ENCODE data around the gene UCN.
A peak's percentile ranks its signal among the peaks of the same experiment; 100 is the strongest.
"Not testable (repeated sequence)": the region's sequence is repeated elsewhere in the genome, so short reads cannot be mapped to it uniquely, and the experiment has no call there.

The UCN gene

DNA sequence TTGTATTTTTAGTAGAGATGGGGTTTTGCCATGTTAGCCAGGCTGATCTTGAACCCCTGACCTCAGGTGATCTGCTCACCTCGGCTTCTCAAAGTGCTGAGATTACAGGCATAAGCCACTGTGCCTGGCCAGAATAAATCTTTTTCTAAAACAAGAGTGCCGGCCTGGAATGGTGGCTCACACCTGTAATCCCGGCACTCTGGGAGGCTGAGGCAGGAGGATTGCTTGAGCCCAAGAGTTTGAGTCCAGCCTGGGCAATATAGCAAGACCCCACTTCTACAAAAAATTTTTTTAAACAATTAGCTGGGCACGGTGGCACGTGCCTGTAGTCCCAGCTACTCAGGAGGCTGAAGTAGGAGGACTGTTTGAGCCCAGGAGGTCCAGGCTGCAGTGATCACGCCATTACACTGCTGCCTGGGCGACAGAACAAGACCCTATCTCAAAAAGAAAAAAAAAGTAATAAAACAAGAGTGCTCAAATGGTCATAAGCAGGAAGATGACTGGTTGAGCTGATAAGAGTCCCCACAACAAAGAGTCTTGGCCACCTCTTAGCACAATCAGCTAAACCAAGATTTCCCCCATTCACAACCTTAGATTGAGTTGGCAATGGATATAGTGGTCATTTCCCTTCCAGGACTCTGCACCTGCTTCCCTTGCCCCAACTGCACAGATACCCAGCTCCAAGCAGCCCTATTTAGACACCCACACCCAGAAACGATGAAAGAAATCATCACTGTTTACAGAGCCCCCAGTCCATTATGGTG, 5.8 kb upstream of the UCN start:
- no peak for DNase-seq

DNA sequence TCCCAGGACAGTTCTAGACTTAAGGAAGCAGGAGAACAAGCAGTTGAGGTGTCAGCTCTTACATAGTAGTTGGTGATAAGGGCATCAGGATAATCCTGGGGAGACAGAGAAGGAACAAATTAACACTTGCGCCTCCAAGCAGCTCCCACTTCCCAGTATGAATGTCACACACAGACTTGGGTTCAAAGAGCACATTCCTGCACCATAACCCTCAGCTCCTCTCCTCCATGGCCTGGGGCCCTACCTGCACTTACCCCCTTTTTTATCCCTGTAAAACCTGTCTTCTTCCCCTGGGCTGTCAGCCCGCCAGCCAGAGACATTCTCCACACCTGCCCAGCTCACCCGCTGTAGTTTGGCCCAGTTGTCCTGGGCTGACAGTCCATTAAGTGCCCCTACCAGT, 3.9 kb upstream of the UCN start:
- no peak for DNase-seq

DNA sequence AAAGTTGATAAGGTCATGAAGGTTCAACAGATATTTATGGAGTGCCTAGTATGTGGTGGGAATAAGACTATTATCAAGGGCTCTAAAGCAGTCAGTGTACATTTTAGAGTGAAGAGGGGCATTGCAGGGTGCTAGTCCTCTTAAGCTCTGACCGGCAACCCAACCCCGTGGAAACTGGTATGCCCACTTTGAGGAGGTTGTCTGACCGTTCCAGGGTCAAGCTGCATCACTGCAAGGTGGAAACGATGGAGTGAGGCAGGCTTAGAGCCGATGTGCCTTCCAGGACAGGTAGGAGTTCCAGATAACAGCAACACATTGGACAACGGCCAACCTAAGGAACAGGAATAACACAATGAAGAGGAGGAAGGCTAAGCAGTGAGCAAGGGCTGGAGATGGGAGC, 1.4 kb upstream of the UCN start:
- no peak for DNase-seq

DNA sequence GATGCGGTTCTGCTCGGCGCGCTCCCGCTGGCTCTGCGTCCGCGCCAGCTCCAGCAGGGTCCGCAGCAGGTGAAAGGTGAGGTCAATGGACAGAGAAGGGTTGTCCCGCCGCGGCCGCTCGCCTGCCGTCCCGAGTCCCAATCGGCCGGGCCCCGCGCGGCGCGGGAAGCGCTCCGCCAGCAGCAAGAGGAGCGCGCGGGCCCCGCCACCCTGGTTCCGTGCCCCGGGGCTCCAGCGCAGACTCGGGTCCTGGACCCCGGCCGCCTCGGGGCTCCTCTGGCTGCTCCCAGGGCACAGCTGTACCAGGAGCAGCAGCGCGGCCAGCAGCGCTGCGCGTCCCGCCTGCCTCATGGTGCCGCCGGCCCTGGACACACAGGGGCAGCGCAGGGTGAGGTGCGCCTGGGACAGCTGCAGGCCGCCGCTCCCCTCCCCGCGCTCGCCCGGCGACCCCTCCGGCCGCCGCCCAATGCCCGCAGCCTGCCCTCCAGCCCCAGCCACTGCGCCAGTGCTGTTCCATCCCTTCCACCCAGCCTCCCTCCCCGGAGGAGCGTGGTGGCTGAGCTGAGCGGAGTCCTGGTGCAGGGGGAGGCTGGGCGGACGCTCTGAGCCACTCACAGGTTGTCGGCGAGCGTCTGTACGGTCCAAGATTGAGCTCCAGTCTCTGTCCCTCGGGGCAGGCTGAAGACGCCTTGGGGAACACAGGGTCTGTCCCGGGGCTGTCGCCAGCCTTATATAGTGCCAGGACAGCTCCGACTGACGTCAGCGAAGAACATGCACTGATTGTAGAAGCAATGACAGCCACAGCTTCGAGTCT, 493 bp downstream of the UCN start:
- no peak for DNase-seq

DNA sequence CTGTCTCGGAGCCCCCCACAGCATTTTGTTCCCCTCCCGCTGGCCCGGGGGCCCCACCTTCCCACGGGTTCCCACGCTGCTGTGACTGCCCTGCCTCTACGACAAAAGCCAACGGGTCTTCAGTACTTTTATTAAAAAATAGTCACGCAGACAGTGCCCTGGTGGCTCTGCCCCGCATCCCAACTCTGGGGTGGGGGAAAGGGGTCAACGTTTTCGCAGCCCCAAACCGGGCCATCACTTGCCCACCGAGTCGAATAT, 1.0 kb downstream of the UCN start:
- no peak for DNase-seq

DNA sequence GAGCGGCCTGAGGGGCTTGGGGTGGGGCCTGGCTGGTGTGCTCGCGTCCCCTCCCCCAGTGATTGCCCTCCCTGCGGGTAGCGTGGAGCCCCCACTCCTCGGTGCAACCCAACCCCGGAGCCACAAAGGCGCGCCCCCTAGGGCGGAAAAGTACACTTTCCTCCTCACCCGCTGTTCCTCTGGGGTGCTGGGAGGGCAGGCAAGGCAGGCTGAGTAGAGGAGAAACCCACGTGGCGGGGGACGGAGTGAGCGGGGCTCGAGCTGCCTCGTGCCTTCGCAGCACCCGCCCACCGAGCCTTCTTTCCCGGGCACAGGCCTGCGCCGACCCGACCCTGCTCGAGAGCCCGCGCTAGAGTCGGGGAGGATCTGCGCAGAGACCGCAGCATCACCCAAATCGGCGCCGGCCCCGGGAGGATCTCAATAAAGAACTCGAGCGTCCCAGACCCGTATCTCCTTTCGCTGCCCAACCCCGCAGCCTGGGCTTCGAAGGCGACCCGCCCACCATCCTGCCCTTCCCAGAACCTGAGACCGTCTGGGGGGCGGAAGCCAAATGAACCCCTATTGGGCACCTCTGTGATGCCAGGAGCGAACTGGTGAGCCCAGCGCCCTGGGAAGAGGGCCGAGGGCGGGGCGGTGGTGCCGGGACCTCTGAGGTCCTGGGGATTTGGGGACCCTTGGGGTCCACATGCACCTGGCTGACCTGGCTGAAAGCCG, 1.5 kb downstream of the UCN start:
- DNase-seq, result peak; percentile 30

DNA sequence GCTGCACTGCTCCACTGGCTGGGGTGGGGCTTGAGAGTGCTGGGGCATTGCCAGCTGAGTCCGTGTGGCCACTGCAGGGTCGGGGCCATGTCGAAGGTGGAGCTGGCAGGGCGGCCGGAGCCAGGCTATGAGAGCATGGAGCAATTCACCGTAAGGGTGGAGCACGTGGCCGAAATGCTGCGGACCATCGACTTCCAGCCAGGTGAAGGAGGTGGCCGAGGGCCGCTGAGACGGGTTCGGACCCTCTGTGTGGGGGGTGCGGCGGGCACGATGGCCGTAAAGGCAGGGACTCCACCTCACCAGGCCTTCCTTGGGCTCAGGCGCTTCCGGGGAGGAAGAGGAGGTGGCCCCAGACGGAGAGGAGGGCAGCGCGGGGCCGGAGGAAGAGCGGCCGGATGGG, 2.1 kb downstream of the UCN start:
- DNase-seq, result no peak

DNA sequence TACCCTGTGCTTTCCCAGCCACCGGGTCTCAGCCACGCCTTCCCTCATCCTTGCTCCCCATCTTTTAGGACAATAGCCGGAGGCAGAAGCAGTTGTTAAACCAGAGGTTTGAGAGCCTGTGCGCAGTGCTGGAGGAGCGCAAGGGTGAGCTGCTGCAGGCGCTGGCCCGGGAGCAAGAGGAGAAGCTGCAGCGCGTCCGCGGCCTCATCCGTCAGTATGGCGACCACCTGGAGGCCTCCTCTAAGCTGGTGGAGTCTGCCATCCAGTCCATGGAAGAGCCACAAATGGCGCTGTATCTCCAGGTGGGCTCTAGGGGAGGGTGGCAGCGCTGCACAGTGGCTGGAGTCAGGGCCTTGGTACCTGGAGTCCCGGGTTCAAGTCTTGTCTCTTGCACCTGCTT, 2.7 kb downstream of the UCN start:
- DNase-seq, result no peak

DNA sequence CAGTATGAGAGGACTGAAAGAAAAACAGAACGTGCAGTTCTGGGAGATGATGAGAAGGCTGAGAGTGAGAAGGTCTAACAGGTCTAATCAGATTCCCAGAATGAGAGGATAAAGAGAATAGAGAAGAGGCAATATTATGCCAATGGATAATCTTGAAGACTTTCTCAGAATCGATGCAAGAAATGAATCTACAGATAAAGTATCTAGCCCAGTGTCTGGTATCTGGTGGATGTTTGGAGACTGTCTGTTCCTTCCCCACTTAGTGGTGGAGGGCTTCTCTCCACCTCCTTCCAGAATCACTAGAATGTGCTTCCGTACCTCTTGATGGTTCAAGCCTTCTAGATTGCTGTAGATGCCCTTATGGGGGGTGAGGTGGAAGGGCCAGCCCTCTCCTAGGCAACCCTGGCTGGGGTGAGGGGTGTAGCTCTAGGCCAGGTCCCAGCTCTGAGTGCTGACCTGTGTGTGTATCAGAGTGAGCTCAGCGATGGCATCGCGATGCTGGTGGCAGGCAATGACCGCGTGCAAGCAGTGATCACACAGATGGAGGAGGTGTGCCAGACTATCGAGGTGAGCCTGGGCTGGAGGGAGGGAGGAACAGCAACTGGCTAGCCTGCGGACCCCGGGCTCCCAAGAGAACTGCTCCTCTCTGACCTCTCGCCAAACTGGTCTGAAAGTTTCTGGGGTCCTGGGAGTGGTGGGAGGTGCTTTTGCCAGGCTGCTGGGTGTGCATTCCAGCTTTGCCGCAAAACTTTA, 3.6 kb downstream of the UCN start:
- DNase-seq, result no peak

DNA sequence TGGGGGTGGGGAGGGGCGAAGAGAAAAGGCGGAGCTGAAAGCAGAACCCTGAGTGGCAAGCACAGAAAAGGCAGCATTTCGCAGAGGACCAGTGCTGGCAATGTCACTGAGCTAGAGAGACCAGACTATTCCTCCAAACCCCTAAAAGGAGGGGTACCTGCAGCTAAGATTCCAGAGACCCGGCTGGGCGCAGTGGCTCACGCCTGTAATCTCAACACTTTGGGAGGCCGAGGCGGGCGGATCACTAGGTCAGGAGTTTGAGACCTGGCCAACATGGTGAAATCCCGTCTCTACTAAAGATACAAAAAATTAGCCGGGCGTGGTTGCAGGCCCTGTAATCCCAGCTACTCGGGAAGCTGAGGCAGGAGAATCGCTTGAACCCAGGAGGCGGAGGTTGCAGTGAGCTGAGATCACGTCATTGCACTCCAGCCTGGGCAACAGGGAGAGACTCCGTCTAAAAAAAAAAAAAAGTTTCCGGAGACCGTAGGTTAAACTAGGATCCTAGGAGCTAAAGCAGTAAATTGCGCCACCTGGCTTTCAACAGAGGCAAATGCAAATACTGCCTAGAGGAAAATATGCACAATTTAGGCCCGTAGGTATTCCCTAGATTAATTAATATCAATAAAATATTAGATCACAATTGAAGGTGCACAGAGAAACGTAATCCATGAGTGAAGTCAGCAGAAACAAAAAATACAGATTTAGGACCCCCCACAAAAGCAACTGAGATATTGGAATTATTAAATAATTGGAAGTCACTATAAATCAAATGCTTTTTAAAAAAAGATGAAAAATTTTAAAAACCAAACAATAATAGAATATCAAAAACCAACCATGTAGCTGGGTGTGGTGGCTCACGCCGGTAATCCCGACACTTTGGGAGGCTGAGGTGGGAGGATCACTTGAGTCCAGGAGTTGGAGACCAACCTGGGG, 4.9 kb downstream of the UCN start:
- peak; percentile 63 for DNase-seq

DNA sequence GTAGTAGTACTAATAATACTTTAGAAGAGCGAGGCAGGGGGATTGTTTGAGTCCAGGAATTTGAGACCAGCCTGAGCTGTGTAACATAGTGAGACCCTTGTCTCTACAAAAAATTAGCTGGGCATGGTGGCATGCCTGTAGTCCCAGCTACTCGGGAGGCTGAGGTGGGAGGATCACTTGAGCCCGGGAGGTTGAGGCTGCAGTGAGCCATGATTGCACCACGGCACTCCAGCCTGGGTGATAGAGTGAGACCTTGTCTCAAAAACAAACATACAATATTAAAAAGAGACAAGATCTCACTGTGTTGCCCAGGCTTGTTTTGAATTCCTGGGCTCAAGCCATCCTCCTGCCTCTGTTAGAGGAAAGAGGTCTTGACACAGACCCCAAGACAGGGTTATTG, 7.6 kb downstream of the UCN start:
- not testable (repeated sequence) for DNase-seq

DNA sequence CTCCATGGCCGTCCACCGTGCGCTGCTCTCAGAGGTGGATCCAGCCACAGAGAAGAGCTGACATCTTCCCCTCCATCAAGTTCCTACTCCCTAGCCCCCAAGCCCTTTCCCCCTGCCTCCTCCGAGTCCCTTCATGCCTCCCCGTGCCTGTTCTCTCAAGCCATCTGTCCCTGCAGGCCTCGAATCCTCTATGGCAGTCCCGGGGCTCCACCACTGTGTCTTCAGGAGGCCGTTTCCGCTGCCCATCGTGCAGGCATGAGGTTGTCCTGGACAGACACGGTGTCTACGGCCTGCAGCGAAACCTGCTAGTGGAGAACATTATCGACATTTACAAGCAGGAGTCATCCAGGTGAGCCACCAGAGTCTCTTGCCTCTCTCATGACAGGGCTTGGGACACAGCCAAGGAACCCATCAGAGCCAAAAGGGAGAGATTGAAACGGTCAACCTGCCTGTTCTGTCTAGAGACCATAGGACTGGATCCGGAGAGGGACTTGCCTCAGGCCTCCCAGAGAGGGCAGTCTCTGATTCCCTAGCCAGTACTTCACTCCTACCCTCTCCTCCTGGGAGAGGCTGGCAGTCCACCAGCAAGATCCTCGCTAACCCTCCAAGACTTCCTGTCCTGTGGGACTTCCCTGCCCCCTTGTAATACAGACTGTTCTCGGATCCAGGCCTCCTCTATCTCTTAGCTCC, 9.7 kb downstream of the UCN start:
- DNase-seq, result no peak

DNA sequence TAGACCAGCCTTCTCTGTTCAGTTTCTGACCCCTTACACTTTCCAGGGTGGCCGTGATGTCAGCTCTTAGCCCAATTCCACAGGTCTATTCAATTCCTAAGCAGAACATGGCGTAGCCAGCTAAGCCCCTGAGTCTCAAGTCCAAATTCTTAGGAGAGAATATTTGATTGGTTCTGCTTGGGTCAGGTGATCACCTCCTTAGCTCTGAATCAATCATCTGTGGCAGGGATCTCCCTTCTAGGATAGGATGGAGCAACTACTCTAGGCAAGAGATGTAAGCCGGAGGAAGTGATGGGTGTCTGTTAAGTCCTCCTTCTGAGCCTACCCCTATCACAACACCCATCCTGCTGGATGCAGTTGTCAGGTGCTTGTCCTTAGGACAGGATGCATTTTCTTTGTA, 11.1 kb downstream of the UCN start:
- DNase-seq, result no peak

DNA sequence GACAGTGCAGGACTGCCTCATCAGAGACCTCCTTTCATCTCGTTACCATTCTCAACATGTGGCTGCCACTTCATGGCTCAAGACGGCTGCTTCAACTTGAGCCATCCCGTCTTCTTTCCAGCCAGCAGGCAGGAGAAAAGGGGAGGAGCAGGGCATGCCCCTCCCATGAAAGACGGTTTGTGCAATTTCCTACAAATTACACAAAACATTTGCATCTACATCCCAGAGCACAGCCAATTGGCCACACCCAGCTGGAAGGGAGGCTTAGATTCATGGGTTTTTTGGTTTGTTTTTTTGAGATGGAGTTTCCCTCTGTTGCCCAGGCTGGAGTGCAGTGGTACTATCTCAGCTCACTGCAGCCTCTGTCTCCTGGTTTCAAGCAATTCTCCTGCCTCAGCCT, 11.8 kb downstream of the UCN start:
- DNase-seq, result no peak

DNA sequence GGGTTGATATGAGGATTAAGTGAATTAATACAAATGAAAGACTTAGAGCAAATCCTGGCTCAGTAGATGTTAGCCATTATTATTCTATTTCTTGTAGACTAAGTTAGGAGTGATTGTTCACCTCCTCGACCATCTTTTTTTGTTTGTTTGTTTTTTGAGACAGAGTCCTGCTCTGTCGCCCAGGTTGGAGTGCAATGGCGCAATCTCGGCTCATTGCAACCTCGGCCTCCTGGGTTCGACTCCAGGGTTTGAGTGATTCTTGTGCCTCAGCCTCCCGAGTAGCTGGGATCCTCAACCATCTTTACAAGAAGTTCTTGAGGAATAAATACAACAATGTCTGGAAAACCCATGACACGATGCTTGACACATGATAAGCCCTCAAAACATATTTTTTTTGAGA, 13.3 kb downstream of the UCN start:
- no peak for DNase-seq

DNA sequence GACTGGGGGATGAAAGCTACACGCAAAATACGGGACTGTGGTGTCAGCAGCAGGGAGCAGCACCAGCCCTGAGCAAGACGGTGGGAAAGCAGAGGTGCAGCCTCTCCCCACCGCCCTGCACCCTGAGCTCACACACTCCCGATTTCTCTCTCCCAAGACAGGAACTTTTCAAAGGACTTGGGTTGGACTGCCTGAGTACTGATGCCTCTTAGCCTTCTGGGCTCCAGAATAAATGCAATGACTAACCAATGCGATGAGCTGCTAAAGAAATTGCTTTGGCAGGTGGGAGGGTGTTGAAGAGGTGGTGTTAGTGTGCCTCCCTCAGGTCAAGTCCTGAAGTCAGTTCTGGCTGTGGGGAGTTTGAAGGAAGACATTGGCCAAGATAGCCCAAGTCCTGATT, 16.4 kb downstream of the UCN start:
- DNase-seq, result no peak

DNA sequence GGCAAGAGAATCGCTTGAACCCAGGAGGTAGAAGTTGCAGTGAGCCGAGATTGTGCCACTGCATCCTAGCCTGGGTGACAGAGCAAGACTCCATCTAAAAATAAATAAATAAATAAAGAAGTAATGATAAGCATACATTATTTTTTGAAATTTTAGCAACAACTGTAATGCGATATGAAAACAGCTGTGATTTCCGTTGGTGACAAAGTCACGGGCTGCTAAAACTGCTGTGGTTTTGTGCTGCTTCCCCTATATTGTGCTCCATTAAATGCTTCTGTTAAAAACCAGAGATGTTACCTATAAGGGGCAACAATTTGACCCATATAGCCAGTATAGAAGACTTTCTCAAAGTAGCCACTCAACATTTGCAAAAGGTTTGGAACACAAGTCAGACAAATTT, 17.7 kb downstream of the UCN start:
- DNase-seq, result no peak

DNA sequence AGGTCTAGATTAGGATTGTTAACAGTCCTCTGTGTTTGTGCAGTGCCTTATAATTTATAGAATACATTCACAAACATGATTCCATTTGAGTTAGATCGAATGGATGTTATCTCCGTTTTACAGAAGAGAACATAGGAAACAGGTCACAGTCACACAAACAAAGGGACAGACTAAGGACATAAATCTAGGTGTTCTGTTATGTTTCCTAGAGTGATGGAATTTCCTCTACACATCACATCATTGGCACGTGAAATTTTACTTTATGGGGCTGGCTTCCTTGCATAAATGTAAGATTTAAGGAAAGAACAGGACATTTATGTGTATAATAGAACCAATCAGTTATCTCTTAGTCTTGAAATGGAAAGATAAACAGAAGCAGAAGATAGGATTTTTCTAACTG, 19.6 kb downstream of the UCN start:
- no peak for DNase-seq

DNA sequence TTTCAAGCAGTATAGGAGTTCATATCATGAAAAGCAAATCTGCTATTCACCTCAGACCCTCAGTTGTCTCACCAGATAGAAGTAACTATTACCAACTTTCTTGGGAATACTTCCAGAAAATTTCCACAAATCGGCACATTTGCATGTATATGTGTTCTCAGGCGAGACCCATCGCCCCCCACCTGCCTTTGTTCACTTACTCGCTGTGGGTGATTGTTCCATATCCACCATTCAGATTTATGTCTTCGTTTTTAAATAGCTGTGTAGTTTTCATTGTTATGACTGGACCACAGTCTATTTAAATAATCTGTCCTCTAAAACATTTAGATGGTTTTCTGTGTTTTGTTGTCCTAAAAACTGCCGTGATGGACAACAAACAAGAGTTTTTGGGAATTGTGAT, 22.8 kb downstream of the UCN start:
- DNase-seq, result no peak

DNA sequence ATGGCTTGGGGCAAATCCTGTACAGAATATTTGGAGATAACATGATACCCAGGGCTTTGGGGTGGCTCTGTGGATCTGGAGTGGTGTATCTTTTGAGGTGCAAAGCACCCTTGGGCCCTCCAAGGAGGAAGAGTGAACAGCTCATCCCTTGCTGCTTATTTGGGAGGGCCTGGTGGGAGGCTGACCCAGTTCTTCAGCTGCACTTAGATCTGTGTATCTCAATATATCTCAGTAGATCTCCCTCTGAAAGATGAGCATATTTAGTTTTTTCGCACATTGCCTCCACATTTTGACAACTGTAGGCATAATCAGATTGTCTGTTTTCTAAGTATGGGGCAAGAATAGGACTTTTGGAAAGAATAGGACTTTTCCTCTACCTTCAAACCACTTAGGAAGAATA, 23.2 kb downstream of the UCN start:
- no peak for DNase-seq

DNA sequence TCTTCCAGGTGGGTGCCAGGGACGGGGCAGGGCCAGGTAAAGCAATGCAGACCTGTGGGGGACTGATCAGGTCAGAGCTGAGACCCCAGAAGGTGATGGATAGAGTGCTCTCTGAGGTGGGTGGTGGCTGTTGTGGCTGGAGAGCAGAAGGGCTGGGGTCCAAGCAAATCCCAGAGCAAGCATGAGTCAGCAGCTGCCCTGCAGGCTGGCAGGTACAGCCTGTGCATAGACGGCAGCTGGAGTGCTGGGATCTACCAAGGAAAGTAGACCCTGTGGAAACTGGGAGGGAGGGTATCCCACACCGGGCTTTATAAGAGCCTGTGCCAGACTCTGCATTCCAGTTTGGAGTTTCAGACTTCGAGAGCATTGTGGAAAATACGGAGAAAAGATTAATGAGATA, 25.4 kb downstream of the UCN start:
- no peak for DNase-seq

Measured in CD4-positive, alpha-beta T cell treated with Interleukin-6 for 4 hours (primary cell).